Measurements from ENCODE around the gene ARHGAP15.

Gene ARHGAP15

DNA sequence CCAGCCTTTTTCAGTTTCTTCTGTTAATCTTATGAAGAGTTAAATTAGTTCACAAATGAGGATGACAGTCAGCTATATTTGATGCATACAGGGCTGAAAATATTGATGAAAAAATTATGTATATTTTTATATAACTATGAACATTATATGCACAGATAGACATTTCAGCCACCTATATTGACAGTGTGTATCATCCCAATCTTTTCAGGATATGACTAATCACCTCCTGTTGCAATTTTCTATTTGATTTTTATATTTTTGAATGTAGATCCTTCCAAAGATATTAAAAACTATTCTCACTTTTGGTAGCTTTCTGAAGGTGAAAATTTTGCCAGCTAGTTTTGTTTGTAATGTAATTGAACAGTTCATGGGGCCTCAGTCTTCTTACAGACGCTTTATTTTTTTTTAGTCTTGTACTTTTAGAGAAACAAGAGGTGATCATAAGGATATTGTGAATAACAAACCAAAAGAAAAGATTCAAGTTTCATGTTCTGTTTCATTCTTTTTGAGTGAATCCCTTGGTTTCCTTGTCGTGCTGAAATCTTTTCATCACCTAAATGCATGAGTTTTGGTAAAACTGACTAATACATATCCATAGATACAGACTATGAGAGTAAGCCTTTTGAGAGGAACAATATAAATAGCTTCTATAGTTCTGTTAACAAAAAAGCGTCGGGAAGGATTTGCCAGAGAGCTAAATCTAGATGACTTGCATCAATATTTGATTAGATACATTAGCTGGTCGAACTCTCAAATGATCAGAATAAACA is 123.1 kb downstream of the ARHGAP15 start:
- no peak for TF ChIP-seq EZH2phosphoT487 (conservative IDR thresholded peaks at IDR 0.05; ENCODE audit: low read length)
- TF ChIP-seq, protein P1, sequence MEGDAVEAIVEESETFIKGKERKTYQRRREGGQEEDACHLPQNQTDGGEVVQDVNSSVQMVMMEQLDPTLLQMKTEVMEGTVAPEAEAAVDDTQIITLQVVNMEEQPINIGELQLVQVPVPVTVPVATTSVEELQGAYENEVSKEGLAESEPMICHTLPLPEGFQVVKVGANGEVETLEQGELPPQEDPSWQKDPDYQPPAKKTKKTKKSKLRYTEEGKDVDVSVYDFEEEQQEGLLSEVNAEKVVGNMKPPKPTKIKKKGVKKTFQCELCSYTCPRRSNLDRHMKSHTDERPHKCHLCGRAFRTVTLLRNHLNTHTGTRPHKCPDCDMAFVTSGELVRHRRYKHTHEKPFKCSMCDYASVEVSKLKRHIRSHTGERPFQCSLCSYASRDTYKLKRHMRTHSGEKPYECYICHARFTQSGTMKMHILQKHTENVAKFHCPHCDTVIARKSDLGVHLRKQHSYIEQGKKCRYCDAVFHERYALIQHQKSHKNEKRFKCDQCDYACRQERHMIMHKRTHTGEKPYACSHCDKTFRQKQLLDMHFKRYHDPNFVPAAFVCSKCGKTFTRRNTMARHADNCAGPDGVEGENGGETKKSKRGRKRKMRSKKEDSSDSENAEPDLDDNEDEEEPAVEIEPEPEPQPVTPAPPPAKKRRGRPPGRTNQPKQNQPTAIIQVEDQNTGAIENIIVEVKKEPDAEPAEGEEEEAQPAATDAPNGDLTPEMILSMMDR (IDR thresholded peaks at IDR 0.05; ENCODE audit: insufficient read depth, low read length, poor library complexity, severe bottlenecking) = no peak
- Histone ChIP-seq H3K4me3 (ENCODE audit: insufficient read depth, low read length, poor library complexity, severe bottlenecking) (no peak overlapping the region), H3K27ac (ENCODE audit: low read depth, low read length) (no peak overlapping the region), H4K20me1 (ENCODE audit: low read depth, low read length) (no peaks in the 10 kb centered on the region), H3K9me2 (replicated peaks; ENCODE audit: insufficient read depth, low read length) (no peaks in the 10 kb centered on the region), H3K9ac (ENCODE audit: low read length) (no peak overlapping the region), H3F3A (ENCODE audit: insufficient read depth) (no peaks in the 10 kb centered on the region), H3K9me3 (ENCODE audit: insufficient read depth, low read length) (no peaks in the 10 kb centered on the region), H3K27me3 (ENCODE audit: low read length) (no peaks in the 10 kb centered on the region), H3K36me3 (ENCODE audit: low read length) (peaks cover 25% of the 10 kb centered on the region), H2AFZ (ENCODE audit: low read depth, low read length, severe bottlenecking) (no peak overlapping the region), H3K79me2 (ENCODE audit: insufficient read depth, low read length) (no peaks in the 10 kb centered on the region), H3K4me2 (ENCODE audit: low read depth, low read length, poor library complexity, severe bottlenecking) (no peak overlapping the region)

DNA sequence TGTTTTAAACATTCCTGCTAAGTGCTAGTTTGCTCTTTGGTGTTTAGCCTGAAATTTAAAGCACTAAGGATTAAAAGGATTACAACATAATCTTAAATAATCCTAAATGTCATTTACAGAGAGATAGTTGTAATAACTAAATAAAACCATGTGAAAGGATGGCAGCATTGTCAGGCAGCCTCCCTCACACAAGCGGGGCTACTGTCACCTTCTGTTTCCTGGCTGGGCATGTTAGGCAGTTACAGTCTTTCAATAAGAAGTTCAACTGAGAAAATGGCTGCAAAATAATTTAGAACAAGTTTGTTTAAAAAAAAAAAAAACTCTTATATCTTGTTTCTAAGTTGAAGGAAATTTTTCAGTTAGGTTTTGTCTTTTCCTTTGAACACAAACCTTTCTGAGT is 124.9 kb downstream of the ARHGAP15 start:
- Histone ChIP-seq H3K36me3 (ENCODE audit: low read length) (peaks cover 24% of the 10 kb centered on the region), H3K27me3 (ENCODE audit: low read length) (no peaks in the 10 kb centered on the region), H3K4me2 (ENCODE audit: low read depth, low read length, poor library complexity, severe bottlenecking) (no peak overlapping the region), H3K9me3 (ENCODE audit: insufficient read depth, low read length) (no peaks in the 10 kb centered on the region), H3K27ac (ENCODE audit: low read depth, low read length) (no peak overlapping the region), H3F3A (ENCODE audit: insufficient read depth) (peaks cover 3% of the 10 kb centered on the region; the same call in 1 of the 2 replicates), H3K4me3 (ENCODE audit: insufficient read depth, low read length, poor library complexity, severe bottlenecking) (no peak overlapping the region), H4K20me1 (ENCODE audit: low read depth, low read length) (no peaks in the 10 kb centered on the region), H3K79me2 (ENCODE audit: insufficient read depth, low read length) (no peaks in the 10 kb centered on the region), H3K9me2 (replicated peaks; ENCODE audit: insufficient read depth, low read length) (no peaks in the 10 kb centered on the region), H2AFZ (ENCODE audit: low read depth, low read length, severe bottlenecking) (no peak overlapping the region), H3K9ac (ENCODE audit: low read length) (no peak overlapping the region)
- no peak for TF ChIP-seq EZH2phosphoT487 (conservative IDR thresholded peaks at IDR 0.05; ENCODE audit: low read length)
- TF ChIP-seq, protein P1 (IDR thresholded peaks at IDR 0.05; ENCODE audit: insufficient read depth, low read length, poor library complexity, severe bottlenecking) = no peak

DNA sequence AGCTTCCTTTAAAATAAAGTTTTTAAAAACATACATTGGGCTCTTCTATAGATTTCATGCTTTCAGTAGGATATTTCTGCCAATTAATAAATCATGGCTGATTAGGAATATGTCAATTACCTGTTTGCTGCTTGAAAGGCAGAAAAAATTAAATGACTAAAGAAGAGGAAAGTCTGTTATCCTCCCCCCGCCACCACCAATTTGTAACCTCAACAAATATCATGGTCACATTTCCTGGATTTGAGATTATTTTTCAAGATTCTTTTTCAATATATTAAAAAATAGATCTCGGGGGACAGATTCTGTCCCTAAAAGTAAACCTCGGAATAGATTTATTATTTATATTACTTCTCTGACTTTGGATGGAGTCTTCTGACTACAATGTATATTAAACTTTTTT is 125.9 kb downstream of the ARHGAP15 start:
- Histone ChIP-seq H3K27ac (ENCODE audit: low read depth, low read length) (no peak overlapping the region), H4K20me1 (ENCODE audit: low read depth, low read length) (no peaks in the 10 kb centered on the region), H3K27me3 (ENCODE audit: low read length) (no peaks in the 10 kb centered on the region), H3K9ac (ENCODE audit: low read length) (no peak overlapping the region), H3K9me2 (replicated peaks; ENCODE audit: insufficient read depth, low read length) (no peaks in the 10 kb centered on the region), H3K4me2 (ENCODE audit: low read depth, low read length, poor library complexity, severe bottlenecking) (no peak overlapping the region), H3K79me2 (ENCODE audit: insufficient read depth, low read length) (no peaks in the 10 kb centered on the region), H3K36me3 (ENCODE audit: low read length) (peaks cover 22% of the 10 kb centered on the region), H3K9me3 (ENCODE audit: insufficient read depth, low read length) (no peaks in the 10 kb centered on the region), H3F3A (ENCODE audit: insufficient read depth) (peaks cover 3% of the 10 kb centered on the region; the same call in 1 of the 2 replicates), H2AFZ (ENCODE audit: low read depth, low read length, severe bottlenecking) (no peak overlapping the region), H3K4me3 (ENCODE audit: insufficient read depth, low read length, poor library complexity, severe bottlenecking) (no peak overlapping the region)
- TF ChIP-seq, protein P1 (IDR thresholded peaks at IDR 0.05; ENCODE audit: insufficient read depth, low read length, poor library complexity, severe bottlenecking) = no peak
- TF ChIP-seq EZH2phosphoT487 (conservative IDR thresholded peaks at IDR 0.05; ENCODE audit: low read length) = no peak

Data from SU-DHL-6 (cell line).